ENCODE data around the gene MTHFR. TPM values are rescaled to one million over a fixed set of nuclear protein-coding genes. Genes with fewer than 3 reads are reported as not detected.

Gene MTHFR
- total RNA-seq, result 25.4 TPM

GRCh38 chr1:11805422-11806306 lies at the start of gene MTHFR, which contains the start of gene CLCN6:
Gene MTHFR, minus strand, starts transcription at chr1:11805964. Its CDS starts 2,848 bp downstream, at chr1:11803116.
Gene CLCN6, plus strand, starts transcription at chr1:11806191. Its CDS starts 72 bp downstream, at chr1:11806263.

GRCh38 chr1:11847667-11848372 lies 42.1 kb upstream of the MTHFR start, which contains the start of gene NPPA:
Gene NPPA, minus strand, starts transcription at chr1:11847783. Its CDS starts 99 bp downstream, at chr1:11847684.

GRCh38 chr1:11761988-11762406 lies 43.8 kb downstream of the MTHFR start, which contains the start of gene C1orf167:
Gene C1orf167, plus strand, starts transcription at chr1:11762193. Its CDS starts 2,208 bp downstream, at chr1:11764401.

GRCh38 chr1:11735854-11736745 lies 69.7 kb downstream of the MTHFR start, which contains the start of gene AGTRAP:
Gene AGTRAP, plus strand, starts transcription at chr1:11736136. Its CDS starts 73 bp downstream, at chr1:11736209.

Small RNA genes within 50 kb of the gene (small RNA-seq; reads per million reads assigned to genes)
- gene RF02156 (not detected), gene RF02157 (not detected), gene RF02158 (not detected)

Other genes with a start within 250 kb of the MTHFR start
- gene FBXO2, start 151.5 kb downstream of the MTHFR start, total RNA-seq, result 11.5 TPM
- 51.0 TPM for gene FBXO44, start 151.1 kb downstream of the MTHFR start, total RNA-seq
- gene FBXO6, start 141.8 kb downstream of the MTHFR start, total RNA-seq, result 8.3 TPM
- 43.1 TPM for gene MAD2L2, start 124.8 kb downstream of the MTHFR start, total RNA-seq
- gene DRAXIN, start 114.3 kb downstream of the MTHFR start, total RNA-seq, result 36.7 TPM
- gene AGTRAP, start 69.8 kb downstream of the MTHFR start, total RNA-seq, result 11.5 TPM
- gene C1orf167, start 43.8 kb downstream of the MTHFR start, total RNA-seq, result not detected
- 28.4 TPM for gene CLCN6, start 227 bp upstream of the MTHFR start, total RNA-seq
- 0.69 TPM for gene NPPA, start 41.8 kb upstream of the MTHFR start, total RNA-seq
- 3.0 TPM for gene NPPB, start 53.0 kb upstream of the MTHFR start, total RNA-seq
- 21.0 TPM for gene KIAA2013, start 120.5 kb upstream of the MTHFR start, total RNA-seq
- gene PLOD1, start 128.8 kb upstream of the MTHFR start, total RNA-seq, result 28.8 TPM
- 59.7 TPM for gene MFN2, start 174.5 kb upstream of the MTHFR start, total RNA-seq
- 27.0 TPM for gene MIIP, start 213.5 kb upstream of the MTHFR start, total RNA-seq